ENCODE data around the gene MBNL1. TPM values are rescaled to one million over a fixed set of nuclear protein-coding genes. Genes with fewer than 3 reads are reported as not detected.

The MBNL1 gene
- total and polyA plus RNA-seq, 4 donors: 17.1 to 110 (median 62.3) TPM

- no peak for DNase-seq (ENCODE audit: low spot score)
- Histone ChIP-seq H3K36me3 (ENCODE audit: control insufficient read depth in 4 of 4, insufficient read depth in 3 of 4, low read depth in 1 of 4, low read length in 3 of 4) (peaks cover 0 to 4% (median 0%) of the 10 kb centered on the region in 4 donors), H3K4me3 (ENCODE audit: low read depth in 1 of 3, low read length in 3 of 3) (no peak overlapping the region), H3K4me1 (ENCODE audit: control insufficient read depth in 4 of 4, insufficient read depth in 4 of 4, low read length in 3 of 4) (peaks cover 0 to 22% (median 6%) of the 10 kb centered on the region in 4 donors), H3K9me3 (ENCODE audit: control insufficient read depth in 4 of 4, low read length in 3 of 4) (no peaks in the 10 kb centered on the region), H3K27ac (ENCODE audit: low read depth in 1 of 2, low read length in 2 of 2) (peak overlapping the region; percentile 46 to 61), H3K9ac (ENCODE audit: low read depth in 1 of 2, low read length in 2 of 2) (no peak overlapping the region), H3K27me3 (ENCODE audit: control insufficient read depth in 4 of 4, insufficient read depth in 4 of 4, low read length in 3 of 4) (no peaks in the 10 kb centered on the region)
- WGBS: 18% methylated on average over 1 of the region's 1 CpG
- TF ChIP-seq RXRA (IDR thresholded peaks at IDR 0.05) (no peak), ZBTB33 (IDR thresholded peaks at IDR 0.05) (no peak), SP1 (IDR thresholded peaks at IDR 0.05) (no peak), CTCF (IDR thresholded peaks at IDR 0.05; ENCODE audit: low read depth, low read length, missing input control) (no peak), HNF4G (IDR thresholded peaks at IDR 0.05) (no peak), YY1 (IDR thresholded peaks at IDR 0.05) (no peak), NR2F2 (IDR thresholded peaks at IDR 0.05) (no peak), GABPA (IDR thresholded peaks at IDR 0.05 in 1 of 2, conservative IDR thresholded peaks at IDR 0.05 in 1 of 2) (no peak), ATF3 (IDR thresholded peaks at IDR 0.05) (no peak), HNF4A (conservative IDR thresholded peaks at IDR 0.05) (no peak), FOXA1 (IDR thresholded peaks at IDR 0.05) (no peak), JUND (IDR thresholded peaks at IDR 0.05) (no peak), RAD21 (IDR thresholded peaks at IDR 0.05) (no peak), MAX (IDR thresholded peaks at IDR 0.05) (no peak), FOXA2 (IDR thresholded peaks at IDR 0.05) (no peak), EGR1 (IDR thresholded peaks at IDR 0.05; ENCODE audit: low read depth in 2 of 2) (no peak)
These were observed 63.3 kb downstream of the MBNL1 start for GRCh38 chr3:152331998-152332397.

- peaks cover 0 to 14% (median 2%) of the 10 kb centered on the region in 4 donors for H3K4me1 ChIP-seq (ENCODE audit: control insufficient read depth in 4 of 4, insufficient read depth in 4 of 4, low read length in 3 of 4)
- no peak overlapping the region for H3K9ac ChIP-seq (ENCODE audit: low read depth in 1 of 2, low read length in 2 of 2)
- 91% methylated on average over 1 of the region's 1 CpG for WGBS
- no peaks in the 10 kb centered on the region for H3K27me3 ChIP-seq (ENCODE audit: control insufficient read depth in 4 of 4, insufficient read depth in 4 of 4, low read length in 3 of 4)
- no peaks in the 10 kb centered on the region for H3K9me3 ChIP-seq (ENCODE audit: control insufficient read depth in 4 of 4, low read length in 3 of 4)
- H3K4me3 ChIP-seq (ENCODE audit: low read depth in 1 of 3, low read length in 3 of 3): no peak overlapping the region
- no peak for DNase-seq (ENCODE audit: low spot score)
- H3K27ac ChIP-seq (ENCODE audit: low read depth in 1 of 2, low read length in 2 of 2): no peak overlapping the region
- peaks cover 0 to 4% (median 0%) of the 10 kb centered on the region in 4 donors for H3K36me3 ChIP-seq (ENCODE audit: control insufficient read depth in 4 of 4, insufficient read depth in 3 of 4, low read depth in 1 of 4, low read length in 3 of 4)
- TF ChIP-seq NR2F2 (IDR thresholded peaks at IDR 0.05) (no peak), REST (IDR thresholded peaks at IDR 0.05) (no peak), MAX (IDR thresholded peaks at IDR 0.05) (no peak), GABPA (IDR thresholded peaks at IDR 0.05 in 1 of 2, conservative IDR thresholded peaks at IDR 0.05 in 1 of 2) (no peak), RXRA (IDR thresholded peaks at IDR 0.05) (no peak), HNF4G (IDR thresholded peaks at IDR 0.05) (no peak), SP1 (IDR thresholded peaks at IDR 0.05) (no peak), FOXA2 (IDR thresholded peaks at IDR 0.05) (no peak), ATF3 (IDR thresholded peaks at IDR 0.05) (no peak), FOXA1 (IDR thresholded peaks at IDR 0.05) (no peak), EGR1 (IDR thresholded peaks at IDR 0.05; ENCODE audit: low read depth in 2 of 2) (no peak), RAD21 (IDR thresholded peaks at IDR 0.05) (no peak), TAF1 (conservative IDR thresholded peaks at IDR 0.05) (no peak), ZBTB33 (IDR thresholded peaks at IDR 0.05) (no peak), YY1 (IDR thresholded peaks at IDR 0.05) (no peak), CTCF (IDR thresholded peaks at IDR 0.05; ENCODE audit: low read depth, low read length, missing input control) (no peak)
These were observed 65.2 kb downstream of the MBNL1 start for GRCh38 chr3:152333928-152334327.

Measured in liver (tissue), 9 donors.